HepG2 (cell line): Measurements from ENCODE around the gene CREBRF. TPM values are rescaled to one million over a fixed set of nuclear protein-coding genes. Genes with fewer than 3 reads are reported as not detected.

Experiments used
- DR1 ChIP-seq: sonication (generic); formaldehyde crosslinking; IDR thresholded peaks from 2 replicates; pipeline ENCODE4 v1.8.0; 2021; ENCODE audit warnings: mild to moderate bottlenecking, missing genetic modification reagents, inconsistent platforms
- FOXK1 ChIP-seq: sonication (generic); formaldehyde crosslinking; IDR thresholded peaks from 2 replicates; pipeline ENCODE4 v1.4.0; 2020; ENCODE audit warnings: low read depth, missing genetic modification reagents, borderline replicate concordance
- HDAC2 ChIP-seq: sonication (generic); formaldehyde crosslinking; IDR thresholded peaks from 2 replicates; pipeline ENCODE4 v1.4.0; 2020; ENCODE audit warnings: missing genetic modification reagents
- HNRNPH1 ChIP-seq: fragments of 200-400 bp; formaldehyde crosslinking; optimal IDR thresholded peaks from 2 replicates; pipeline ENCODE3; 2017; ENCODE audit warnings: mild to moderate bottlenecking, low read depth, low read length
- NFATC3 ChIP-seq: sonication (generic); formaldehyde crosslinking; IDR thresholded peaks from 2 replicates; pipeline ENCODE4 v1.5.1; 2020; ENCODE audit warnings: mild to moderate bottlenecking, missing genetic modification reagents
- POLR2A ChIP-seq, 2 experiments: IDR thresholded peaks; 2 replicates each; pipeline ENCODE4 v1.6.1; 2011; ENCODE audit warnings: low read depth in 2 of 2, low read length in 2 of 2, mild to moderate bottlenecking in 1 of 2, moderate library complexity in 1 of 2; ENCODE audit not compliant: insufficient read depth in 1 of 2
- ZNF101 ChIP-seq: sonication (generic); formaldehyde crosslinking; IDR thresholded peaks from 2 replicates; pipeline ENCODE4 v1.4.0; 2020; ENCODE audit warnings: mild to moderate bottlenecking, low read depth, missing genetic modification reagents, borderline replicate concordance
- ZNF317 ChIP-seq: sonication (generic); formaldehyde crosslinking; IDR thresholded peaks from 2 replicates; pipeline ENCODE4 v1.5.0; 2020; ENCODE audit warnings: mild to moderate bottlenecking, missing genetic modification reagents
- ZNF564 ChIP-seq: sonication (generic); formaldehyde crosslinking; IDR thresholded peaks from 2 replicates; pipeline ENCODE4 v1.8.1; 2023; ENCODE audit warnings: mild to moderate bottlenecking, missing genetic modification reagents
- ZNF839 ChIP-seq: sonication (generic); formaldehyde crosslinking; IDR thresholded peaks from 2 replicates; pipeline ENCODE4 v1.4.0; 2020; ENCODE audit warnings: missing genetic modification reagents, mild to moderate bottlenecking, borderline replicate concordance
- polyA plus RNA-seq, 8 experiments: library from polyadenylated mRNA; depleted of rRNA in 3 of 8; stranded (reverse) in 7 of 8; unstranded in 1 of 8; fragments of >200 nt; fragmentation: Illumina TruSeq in 4 of 8; extraction: Trizol in 4 of 8; gene quantifications; 2 replicates each; pipeline versions ENCODE4 v1.2.1 to v1.2.3, GENCODE V29; 2011 to 2016; ENCODE audit warnings: low read depth in 4 of 8, missing spikeins in 1 of 8, mixed read lengths in 1 of 8; ENCODE audit not compliant: insufficient read depth in 1 of 8
- total RNA-seq, 5 experiments: library from RNA; depleted of rRNA; stranded (reverse); fragments of >200 nt; fragmentation: Illumina TruSeq; extraction: Trizol; gene quantifications; 2 replicates each; pipeline ENCODE4 v1.2.3, GENCODE V29; 2016; ENCODE audit warnings: low read depth in 1 of 5
- TF ChIP-seq, protein P1 (sequence below): sonication (generic); formaldehyde crosslinking; IDR thresholded peaks from 2 replicates; pipeline ENCODE4 v1.5.0; 2020; ENCODE audit warnings: mild to moderate bottlenecking, missing genetic modification reagents
- TF ChIP-seq, protein P2 (sequence below): sonication (generic); formaldehyde crosslinking; IDR thresholded peaks from 2 replicates; pipeline ENCODE4 v1.4.0; 2020; ENCODE audit warnings: missing genetic modification reagents, mild to moderate bottlenecking, borderline replicate concordance

CREBRF gene
- total and polyA plus RNA-seq, 2 of the 13 experiments (the other 11 are each of a cell fraction or from before 2014, with no cell fraction given), result 4.5 to 10.2 TPM

DNA sequence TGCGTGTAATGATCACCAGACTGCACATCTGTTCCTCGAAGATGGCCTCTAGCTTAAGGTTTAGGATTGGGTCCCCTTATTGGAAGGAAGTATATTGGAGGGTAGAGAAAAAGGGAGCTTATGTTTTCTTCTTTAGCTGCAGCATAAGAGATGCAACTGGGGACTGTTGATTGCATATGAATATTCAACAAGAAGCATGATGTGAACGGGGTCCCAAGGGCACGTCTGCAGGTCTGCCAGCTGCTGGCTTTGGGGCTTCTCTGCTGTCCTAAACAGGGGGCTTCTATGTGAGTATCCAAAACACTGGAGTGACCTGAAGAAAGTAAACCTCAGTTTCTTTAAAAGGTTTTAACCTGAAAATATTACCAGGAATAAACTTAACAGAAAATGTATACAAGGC, 84.6 kb downstream of the CREBRF start (continued):
- TF ChIP-seq, protein P1, sequence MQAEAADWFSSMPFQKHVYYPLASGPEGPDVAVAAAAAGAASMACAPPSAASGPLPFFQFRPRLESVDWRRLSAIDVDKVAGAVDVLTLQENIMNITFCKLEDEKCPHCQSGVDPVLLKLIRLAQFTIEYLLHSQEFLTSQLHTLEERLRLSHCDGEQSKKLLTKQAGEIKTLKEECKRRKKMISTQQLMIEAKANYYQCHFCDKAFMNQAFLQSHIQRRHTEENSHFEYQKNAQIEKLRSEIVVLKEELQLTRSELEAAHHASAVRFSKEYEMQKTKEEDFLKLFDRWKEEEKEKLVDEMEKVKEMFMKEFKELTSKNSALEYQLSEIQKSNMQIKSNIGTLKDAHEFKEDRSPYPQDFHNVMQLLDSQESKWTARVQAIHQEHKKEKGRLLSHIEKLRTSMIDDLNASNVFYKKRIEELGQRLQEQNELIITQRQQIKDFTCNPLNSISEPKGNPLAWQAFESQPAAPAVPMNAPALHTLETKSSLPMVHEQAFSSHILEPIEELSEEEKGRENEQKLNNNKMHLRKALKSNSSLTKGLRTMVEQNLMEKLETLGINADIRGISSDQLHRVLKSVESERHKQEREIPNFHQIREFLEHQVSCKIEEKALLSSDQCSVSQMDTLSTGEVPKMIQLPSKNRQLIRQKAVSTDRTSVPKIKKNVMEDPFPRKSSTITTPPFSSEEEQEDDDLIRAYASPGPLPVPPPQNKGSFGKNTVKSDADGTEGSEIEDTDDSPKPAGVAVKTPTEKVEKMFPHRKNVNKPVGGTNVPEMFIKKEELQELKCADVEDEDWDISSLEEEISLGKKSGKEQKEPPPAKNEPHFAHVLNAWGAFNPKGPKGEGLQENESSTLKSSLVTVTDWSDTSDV (CRISPR knock-in tag), result no peak
- TF ChIP-seq, protein P2, sequence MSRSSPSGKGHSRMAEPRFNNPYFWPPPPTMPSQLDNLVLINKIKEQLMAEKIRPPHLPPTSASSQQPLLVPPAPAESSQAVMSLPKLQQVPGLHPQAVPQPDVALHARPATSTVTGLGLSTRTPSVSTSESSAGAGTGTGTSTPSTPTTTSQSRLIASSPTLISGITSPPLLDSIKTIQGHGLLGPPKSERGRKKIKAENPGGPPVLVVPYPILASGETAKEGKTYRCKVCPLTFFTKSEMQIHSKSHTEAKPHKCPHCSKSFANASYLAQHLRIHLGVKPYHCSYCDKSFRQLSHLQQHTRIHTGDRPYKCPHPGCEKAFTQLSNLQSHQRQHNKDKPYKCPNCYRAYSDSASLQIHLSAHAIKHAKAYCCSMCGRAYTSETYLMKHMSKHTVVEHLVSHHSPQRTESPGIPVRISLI (CRISPR knock-in tag), result no peak
- TF ChIP-seq ZNF839 (CRISPR knock-in tag) (no peak), ZNF564 (CRISPR knock-in tag) (no peak), ZNF101 (CRISPR knock-in tag) (no peak), DR1 (CRISPR knock-in tag) (no peak), NFATC3 (no peak), FOXK1 (CRISPR knock-in tag) (no peak), HNRNPH1 (no peak), ZNF317 (no peak), HDAC2 (CRISPR knock-in tag) (no peak), POLR2A (IDR thresholded peaks at IDR 0.05; ENCODE audit: insufficient read depth in 1 of 2, low read depth in 2 of 2, low read length in 2 of 2) (no peak)
